H7 (cell line): ENCODE measurements around the gene NSUN6. TPM values are rescaled to one million over a fixed set of nuclear protein-coding genes. Genes with fewer than 3 reads are reported as not detected.
"Not testable (repeated sequence)": the region's sequence is repeated elsewhere in the genome, so short reads cannot be mapped to it uniquely, and the experiment has no call there.

ENCODE experiments used
- DNase-seq: peaks from one replicate; pipeline ENCODE4 v3.0.0; 2012
- H3K27me3 ChIP-seq: 2 replicates; pipeline ENCODE4 v1.6.0; 2011; ENCODE audit warnings: mild to moderate bottlenecking, low read length; ENCODE audit not compliant: control insufficient read depth, insufficient read depth
- H3K36me3 ChIP-seq: replicated peaks from 2 replicates; pipeline ENCODE4 v1.5.1; 2011; ENCODE audit warnings: low read length; ENCODE audit not compliant: control insufficient read depth, insufficient read depth
- H3K4me3 ChIP-seq: 2 replicates; pipeline ENCODE4 v1.5.1; 2011; ENCODE audit warnings: low read depth, mild to moderate bottlenecking, control low read depth, low read length, moderate library complexity; ENCODE audit not compliant: insufficient read depth
- total RNA-seq: library from RNA; depleted of rRNA; stranded (reverse); fragments of >200 nt; shearing (Covaris generic); gene quantifications from 2 replicates; pipeline ENCODE4 v1.2.3, GENCODE V29; 2014

The NSUN6 gene
- total RNA-seq, 1 experiment from 2014 or later: 7.2 TPM

GRCh38 chr10:18571076-18571475 lies 80.3 kb downstream of the NSUN6 start:
- Histone ChIP-seq H3K36me3 (no peaks in the 10 kb centered on the region), H3K27me3 (no peaks in the 10 kb centered on the region), H3K4me3 (no peak overlapping the region)
- DNase-seq: no peak

DNA sequence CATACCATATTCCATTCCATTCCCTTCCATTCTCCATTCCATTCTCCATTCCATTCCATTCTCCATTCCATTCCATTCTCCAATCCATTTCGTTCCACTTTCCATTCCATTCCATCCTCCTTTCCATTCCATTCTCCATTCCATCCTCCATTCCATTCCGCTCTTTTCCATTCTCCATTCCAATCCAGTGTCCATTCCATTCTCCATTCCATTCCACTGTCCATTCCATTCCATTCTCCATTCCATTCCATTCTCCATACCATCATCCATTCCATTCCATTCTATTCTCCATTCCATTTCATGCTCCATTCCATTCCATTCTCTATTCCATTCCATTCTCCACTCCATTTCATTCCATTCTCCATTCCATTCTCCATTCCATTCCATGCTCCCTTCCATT lies 81.0 kb downstream of the NSUN6 start:
- not testable (repeated sequence) for H3K36me3 ChIP-seq, H3K4me3 ChIP-seq, DNase-seq, H3K27me3 ChIP-seq

- Histone ChIP-seq H3K36me3 (no peaks in the 10 kb centered on the region), H3K27me3 (no peaks in the 10 kb centered on the region), H3K4me3 (no peak overlapping the region)
- no peak for DNase-seq
These were observed 84.0 kb downstream of the NSUN6 start for GRCh38 chr10:18567343-18567856.

DNA sequence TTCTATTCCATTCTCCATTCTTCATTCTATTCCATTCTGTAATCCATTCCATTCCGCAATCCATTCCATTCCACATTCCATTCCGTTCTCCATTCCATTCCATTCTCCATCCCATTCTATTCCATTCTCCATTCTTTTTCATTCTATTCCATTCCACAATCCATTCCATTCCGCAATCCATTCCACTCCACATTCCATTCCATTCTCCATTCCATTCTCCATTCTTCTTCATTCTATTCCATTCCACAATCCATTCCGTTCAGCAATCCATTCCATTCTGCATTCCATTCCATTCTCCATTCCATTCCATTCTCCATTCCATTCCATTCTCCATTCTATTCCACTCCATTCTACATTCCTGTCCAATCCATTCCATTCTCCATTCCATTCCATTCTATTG lies 85.2 kb downstream of the NSUN6 start:
- Histone ChIP-seq H3K4me3 (no peak overlapping the region), H3K27me3 (no peaks in the 10 kb centered on the region), H3K36me3 (no peaks in the 10 kb centered on the region)
- no peak for DNase-seq

- DNase-seq: no peak
- Histone ChIP-seq H3K27me3 (no peaks in the 10 kb centered on the region), H3K36me3 (no peaks in the 10 kb centered on the region), H3K4me3 (no peak overlapping the region)
These were observed 86.4 kb downstream of the NSUN6 start for GRCh38 chr10:18565006-18565405.

DNA sequence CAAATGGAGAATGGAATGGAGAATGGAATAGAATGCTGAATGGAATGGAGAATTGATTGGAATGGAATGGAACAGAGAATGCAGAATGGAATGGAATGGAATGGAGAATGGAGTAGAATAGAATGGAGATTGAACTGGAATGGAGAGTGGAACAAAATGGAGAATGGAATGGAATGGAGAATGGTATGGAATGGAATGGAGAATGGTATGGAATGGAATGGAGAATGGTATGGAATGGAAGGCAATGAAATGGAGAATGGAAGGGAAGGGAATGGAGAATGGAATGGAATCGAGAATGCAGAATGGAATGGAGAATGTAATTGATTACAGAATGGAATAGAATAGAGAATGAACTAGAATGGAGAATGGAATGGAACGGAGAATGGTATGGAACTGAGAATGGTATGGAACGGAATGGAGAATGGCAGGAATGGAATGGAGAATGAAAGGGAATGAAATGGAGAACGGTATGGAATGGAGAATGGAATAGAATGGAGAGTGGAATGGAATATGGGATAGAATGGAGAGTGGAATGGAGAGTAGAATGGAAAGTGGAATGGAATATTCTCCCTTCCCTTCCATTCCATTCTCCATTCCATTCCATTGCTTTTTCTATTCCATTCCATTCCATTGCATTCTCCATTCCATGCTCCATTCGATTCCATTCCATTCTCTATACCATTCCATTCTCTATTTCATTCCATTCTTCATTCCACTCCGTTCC lies 88.2 kb downstream of the NSUN6 start:
- H3K4me3 ChIP-seq: no peak overlapping the region
- no peaks in the 10 kb centered on the region; the same call in 1 of the 2 replicates for H3K36me3 ChIP-seq
- no peak for DNase-seq
- H3K27me3 ChIP-seq: no peaks in the 10 kb centered on the region

GRCh38 chr10:18561861-18562551 lies 89.4 kb downstream of the NSUN6 start:
- H3K4me3 ChIP-seq: no peak overlapping the region
- DNase-seq: no peak
- no peaks in the 10 kb centered on the region for H3K27me3 ChIP-seq
- no peaks in the 10 kb centered on the region; the same call in none of the 2 replicates for H3K36me3 ChIP-seq

GRCh38 chr10:18557960-18558359 lies 93.4 kb downstream of the NSUN6 start:
- H3K36me3 ChIP-seq: peaks cover 1% of the 10 kb centered on the region

GRCh38 chr10:18556522-18557147 lies 94.8 kb downstream of the NSUN6 start:
- Histone ChIP-seq H3K27me3 (no peaks in the 10 kb centered on the region), H3K36me3 (peaks cover 1% of the 10 kb centered on the region), H3K4me3 (no peak overlapping the region)
- DNase-seq: no peak

More at GRCh38 chr10:18557960-18558359, 93.4 kb downstream of the NSUN6 start:
- no peak for DNase-seq
- Histone ChIP-seq H3K27me3 (no peaks in the 10 kb centered on the region), H3K4me3 (no peak overlapping the region)

GRCh38 chr10:18554479-18554878 lies 96.9 kb downstream of the NSUN6 start:
- H3K36me3 ChIP-seq: peaks cover 3% of the 10 kb centered on the region
- no peak overlapping the region for H3K4me3 ChIP-seq
- H3K27me3 ChIP-seq: no peaks in the 10 kb centered on the region
- DNase-seq: no peak

- Histone ChIP-seq H3K4me3 (no peak overlapping the region), H3K27me3 (no peaks in the 10 kb centered on the region)
- no peak for DNase-seq
These were observed 99.9 kb downstream of the NSUN6 start for GRCh38 chr10:18551473-18551872.

GRCh38 chr10:18549105-18549504 lies 102.3 kb downstream of the NSUN6 start:
- Histone ChIP-seq H3K36me3 (peaks cover 2% of the 10 kb centered on the region), H3K27me3 (no peaks in the 10 kb centered on the region), H3K4me3 (no peak overlapping the region)
- DNase-seq: no peak

More at GRCh38 chr10:18551473-18551872, 99.9 kb downstream of the NSUN6 start:
- peaks cover 3% of the 10 kb centered on the region for H3K36me3 ChIP-seq

- Histone ChIP-seq H3K4me3 (no peak overlapping the region), H3K36me3 (no peaks in the 10 kb centered on the region; the same call in 1 of the 2 replicates), H3K27me3 (no peaks in the 10 kb centered on the region; the same call in 1 of the 2 replicates)
- no peak for DNase-seq
These were observed 105.6 kb downstream of the NSUN6 start for GRCh38 chr10:18545621-18546305.

DNA sequence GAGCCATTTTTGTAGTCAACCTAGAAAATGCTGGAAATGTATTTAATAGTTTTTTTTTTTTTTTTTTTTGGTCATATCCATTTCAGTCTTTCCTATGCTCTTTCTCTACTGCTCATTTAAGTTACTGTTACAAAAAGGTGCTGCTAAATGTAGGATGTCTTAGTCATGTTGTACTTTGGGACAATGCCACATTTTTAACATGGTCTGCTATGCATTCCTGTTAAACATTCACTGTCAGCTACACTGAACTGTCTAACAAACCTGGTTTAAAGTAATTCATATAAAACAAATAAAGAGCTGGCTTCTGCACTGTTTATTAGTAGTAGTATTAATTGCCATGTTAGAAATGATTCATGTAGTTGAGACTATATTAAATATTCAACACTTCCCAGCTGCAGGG lies 108.6 kb downstream of the NSUN6 start:
- DNase-seq: no peak
- Histone ChIP-seq H3K4me3 (no peak overlapping the region), H3K36me3 (peaks cover 2% of the 10 kb centered on the region), H3K27me3 (no peaks in the 10 kb centered on the region; the same call in 1 of the 2 replicates)
